PFSK-1 (cell line): ENCODE measurements around the gene DYRK1A.

Experiments
- FOXP2 ChIP-seq: optimal IDR thresholded peaks from 2 replicates; pipeline ENCODE3; 2011; ENCODE audit warnings: borderline replicate concordance, control low read depth, inconsistent platforms; ENCODE audit not compliant: insufficient read depth; ENCODE audit errors: extremely low read length, extremely low read depth
- POLR2AphosphoS5 ChIP-seq: IDR thresholded peaks from 2 replicates; pipeline ENCODE4 v1.6.1; 2012; ENCODE audit warnings: low read depth, mild to moderate bottlenecking, control low read depth, low read length, moderate library complexity
- REST ChIP-seq, 2 experiments: IDR thresholded peaks; 2 replicates each; pipeline versions ENCODE4 v1.6.1 to v1.8.0; 2011 to 2012; ENCODE audit warnings: low read depth in 2 of 2, low read length in 2 of 2, control low read depth in 1 of 2, inconsistent platforms in 1 of 2, mild to moderate bottlenecking in 1 of 2, moderate library complexity in 1 of 2; ENCODE audit not compliant: insufficient read depth in 1 of 2
- SIN3A ChIP-seq: IDR thresholded peaks from 2 replicates; pipeline ENCODE4 v1.6.1; 2012; ENCODE audit warnings: mild to moderate bottlenecking, low read length, moderate library complexity, borderline replicate concordance; ENCODE audit not compliant: insufficient read depth
- TAF1 ChIP-seq: IDR thresholded peaks from 2 replicates; pipeline ENCODE4 v1.6.1; 2012; ENCODE audit warnings: low read length, control low read depth, borderline replicate concordance; ENCODE audit not compliant: insufficient read depth

Gene DYRK1A

GRCh38 chr21:37458669-37459276, 92.2 kb downstream of the DYRK1A start:
- TF ChIP-seq REST (IDR thresholded peaks at IDR 0.05; ENCODE audit: insufficient read depth in 1 of 2, low read depth in 2 of 2, low read length in 2 of 2) (no peak), POLR2AphosphoS5 (no peak), SIN3A (no peak), TAF1 (no peak), FOXP2 (no peak)

GRCh38 chr21:37459575-37459974, 93.0 kb downstream of the DYRK1A start:
- TF ChIP-seq POLR2AphosphoS5 (no peak), REST (IDR thresholded peaks at IDR 0.05; ENCODE audit: insufficient read depth in 1 of 2, low read depth in 2 of 2, low read length in 2 of 2) (no peak), FOXP2 (no peak), SIN3A (no peak), TAF1 (no peak)

- TF ChIP-seq REST (IDR thresholded peaks at IDR 0.05; ENCODE audit: insufficient read depth in 1 of 2, low read depth in 2 of 2, low read length in 2 of 2), result no peak
- no peak for TF ChIP-seq FOXP2
- TF ChIP-seq TAF1, result no peak
- no peak for TF ChIP-seq POLR2AphosphoS5
- no peak for TF ChIP-seq SIN3A
These were observed 93.6 kb downstream of the DYRK1A start for GRCh38 chr21:37460196-37460595.

- TF ChIP-seq POLR2AphosphoS5 (no peak), FOXP2 (no peak), SIN3A (no peak), TAF1 (no peak), REST (IDR thresholded peaks at IDR 0.05; ENCODE audit: insufficient read depth in 1 of 2, low read depth in 2 of 2, low read length in 2 of 2) (no peak)
These were observed 94.9 kb downstream of the DYRK1A start for GRCh38 chr21:37461479-37461878.
